H9 (cell line): ENCODE data around the gene HMGA1. TPM values are rescaled to one million over a fixed set of nuclear protein-coding genes. Genes with fewer than 3 reads are reported as not detected.
A peak's percentile ranks its signal among the peaks of the same experiment; 100 is the strongest.

Experiments
- DNase-seq: peaks from one replicate; pipeline ENCODE4 v3.0.0-alpha.2; 2017
- H2AFZ ChIP-seq: one replicate; pipeline ENCODE4 v1.6.1; 2013; ENCODE audit warnings: mild to moderate bottlenecking, low read length, control low read depth, moderate library complexity
- H2AK5ac ChIP-seq: 2 replicates; pipeline ENCODE4 v1.6.1; 2013; ENCODE audit warnings: low read length, control low read depth, mixed read lengths; ENCODE audit not compliant: insufficient read length
- H2BK120ac ChIP-seq: one replicate; pipeline ENCODE4 v1.6.1; 2013; ENCODE audit warnings: low read depth, mild to moderate bottlenecking, low read length, control low read depth, inconsistent platforms; ENCODE audit not compliant: poor library complexity, severe bottlenecking
- H2BK12ac ChIP-seq: 2 replicates; pipeline ENCODE4 v1.6.1; 2013; ENCODE audit warnings: low read length, control low read depth, mixed read lengths, low read depth; ENCODE audit not compliant: insufficient read length
- H2BK15ac ChIP-seq: 2 replicates; pipeline ENCODE4 v1.6.1; 2013; ENCODE audit warnings: low read depth, low read length, control low read depth
- H2BK20ac ChIP-seq: one replicate; pipeline ENCODE4 v1.6.1; 2013; ENCODE audit warnings: low read depth, mild to moderate bottlenecking, low read length, control low read depth, inconsistent platforms; ENCODE audit not compliant: poor library complexity, severe bottlenecking
- H2BK5ac ChIP-seq: 2 replicates; pipeline ENCODE4 v1.6.1; 2013; ENCODE audit warnings: low read length, control low read depth, mixed read lengths; ENCODE audit not compliant: insufficient read length
- H3K14ac ChIP-seq: 2 replicates; pipeline ENCODE4 v1.6.1; 2013; ENCODE audit warnings: low read length, control low read depth; ENCODE audit not compliant: insufficient read depth
- H3K18ac ChIP-seq: 2 replicates; pipeline ENCODE4 v1.6.1; 2013; ENCODE audit warnings: low read depth, mild to moderate bottlenecking, mixed read lengths, low read length, control low read depth; ENCODE audit not compliant: insufficient read length
- H3K23ac ChIP-seq: 2 replicates; pipeline ENCODE4 v1.6.1; 2013; ENCODE audit warnings: low read length, control low read depth, mixed read lengths, low read depth; ENCODE audit not compliant: insufficient read length
- H3K23me2 ChIP-seq: 2 replicates; pipeline ENCODE4 v1.6.1; 2013; ENCODE audit warnings: low read depth, mild to moderate bottlenecking, mixed read lengths, low read length, control low read depth; ENCODE audit not compliant: insufficient read length, poor library complexity, severe bottlenecking
- H3K27ac ChIP-seq: 2 replicates; pipeline ENCODE4 v1.5.1; 2013; ENCODE audit warnings: low read length, control low read depth, mixed read lengths, low read depth; ENCODE audit not compliant: insufficient read length
- H3K27me3 ChIP-seq: 2 replicates; pipeline ENCODE4 v1.6.1; 2013; ENCODE audit warnings: low read length, control low read depth, inconsistent platforms; ENCODE audit not compliant: insufficient read depth
- H3K4ac ChIP-seq: 2 replicates; pipeline ENCODE4 v1.6.1; 2013; ENCODE audit warnings: low read depth, mild to moderate bottlenecking, control low read depth, inconsistent platforms, low read length, moderate library complexity
- H3K4me1 ChIP-seq: 2 replicates; pipeline ENCODE4 v1.6.1; 2013; ENCODE audit warnings: low read length, control low read depth, inconsistent platforms; ENCODE audit not compliant: insufficient read depth
- H3K4me2 ChIP-seq: 2 replicates; pipeline ENCODE4 v1.6.1; 2013; ENCODE audit warnings: low read length, control low read depth, mixed read lengths; ENCODE audit not compliant: insufficient read length, insufficient read depth
- H3K56ac ChIP-seq: 2 replicates; pipeline ENCODE4 v1.6.1; 2013; ENCODE audit warnings: low read depth, mild to moderate bottlenecking, mixed read lengths, low read length, control low read depth; ENCODE audit not compliant: insufficient read length
- H3K79me1 ChIP-seq: 2 replicates; pipeline ENCODE4 v1.6.1; 2013; ENCODE audit warnings: low read depth, mild to moderate bottlenecking, moderate library complexity, low read length, control low read depth, inconsistent platforms; ENCODE audit not compliant: insufficient read depth, poor library complexity, severe bottlenecking
- H3K79me2 ChIP-seq: 2 replicates; pipeline ENCODE4 v1.6.1; 2013; ENCODE audit warnings: low read length, control low read depth, inconsistent platforms; ENCODE audit not compliant: insufficient read depth
- H3K9ac ChIP-seq: 2 replicates; pipeline ENCODE4 v1.6.1; 2013; ENCODE audit warnings: low read length, control low read depth, mixed read lengths; ENCODE audit not compliant: insufficient read length; ENCODE audit errors: extremely low read depth
- H3K9me3 ChIP-seq: one replicate; pipeline ENCODE4 v1.6.1; 2013; ENCODE audit warnings: low read depth, low read length, inconsistent platforms; ENCODE audit not compliant: control insufficient read depth
- H3T11ph ChIP-seq: one replicate; pipeline ENCODE4 v1.6.1; 2013; ENCODE audit warnings: mild to moderate bottlenecking, low read length, control low read depth, inconsistent platforms
- H4K20me1 ChIP-seq: one replicate; pipeline ENCODE4 v1.6.1; 2013; ENCODE audit not compliant: control insufficient read depth, insufficient read length, insufficient read depth
- H4K5ac ChIP-seq: 2 replicates; pipeline ENCODE4 v1.6.1; 2013; ENCODE audit warnings: low read depth, mild to moderate bottlenecking, mixed read lengths, low read length, control low read depth; ENCODE audit not compliant: insufficient read length
- H4K8ac ChIP-seq: replicated peaks from 2 replicates; pipeline ENCODE4 v1.6.1; 2013; ENCODE audit warnings: low read length, control low read depth, mixed read lengths, low read depth; ENCODE audit not compliant: insufficient read length
- H4K91ac ChIP-seq: 2 replicates; pipeline ENCODE4 v1.6.1; 2013; ENCODE audit warnings: low read depth, mild to moderate bottlenecking, moderate library complexity, mixed read lengths, low read length, control low read depth; ENCODE audit not compliant: insufficient read length
- H3K27ac Mint-ChIP-seq, 3 experiments: 2 replicates in 2 of 3; 3 replicates in 1 of 3; pipeline ENCODE4 v1.8.0; 2020 to 2021; ENCODE audit warnings: mixed read lengths in 3 of 3, mild to moderate bottlenecking in 1 of 3, moderate library complexity in 1 of 3
- H3K27me3 Mint-ChIP-seq: 2 replicates; pipeline ENCODE4 v1.8.0; 2021; ENCODE audit warnings: low read depth, mild to moderate bottlenecking, moderate library complexity, mixed read lengths
- H3K36me3 Mint-ChIP-seq, 3 experiments: 2 replicates in 2 of 3; 3 replicates in 1 of 3; pipeline ENCODE4 v1.8.0; 2020 to 2021; ENCODE audit warnings: low read depth in 3 of 3, mixed read lengths in 3 of 3; ENCODE audit not compliant: insufficient read depth in 1 of 3
- H3K4me1 Mint-ChIP-seq, 2 experiments: 2 replicates each; pipeline ENCODE4 v1.8.0; 2020; ENCODE audit warnings: mixed read lengths in 2 of 2
- H3K4me3 Mint-ChIP-seq, 2 experiments: 2 replicates in 1 of 2; 3 replicates in 1 of 2; pipeline ENCODE4 v1.8.0; 2020 to 2021; ENCODE audit warnings: mild to moderate bottlenecking in 2 of 2, mixed read lengths in 2 of 2, moderate library complexity in 1 of 2
- H3K9me3 Mint-ChIP-seq, 2 experiments: 2 replicates in 1 of 2; 3 replicates in 1 of 2; pipeline ENCODE4 v1.8.0; 2020; ENCODE audit warnings: mild to moderate bottlenecking in 2 of 2, mixed read lengths in 2 of 2, moderate library complexity in 1 of 2
- whole genome bisulfite sequencing: extraction: QIAGEN DNeasy Blood & Tissue Kit; methylation state at CpG from one replicate; pipeline ENCODE4 v1.1.7; 2013; ENCODE audit warnings: missing lambda C conversion rate, low lambda C conversion rate, mixed read lengths; ENCODE audit not compliant: insufficient read length; ENCODE audit errors: extremely low coverage; 5-methylcytosine and 5-hydroxymethylcytosine counted together
- total RNA-seq: library from RNA; stranded (reverse); gene quantifications from 2 replicates; pipeline ENCODE4 v1.2.1, GENCODE V29; 2021
- TF ChIP-seq, protein P1 (sequence below): fragments of 200-600 bp; sonication (generic); conservative IDR thresholded peaks from 3 replicates; pipeline ENCODE4 v1.8.0; 2021; ENCODE audit warnings: antibody characterized with exemption, mild to moderate bottlenecking

HMGA1 gene
- total RNA-seq, 1 experiment from 2014 or later: 2,116 TPM

DNA sequence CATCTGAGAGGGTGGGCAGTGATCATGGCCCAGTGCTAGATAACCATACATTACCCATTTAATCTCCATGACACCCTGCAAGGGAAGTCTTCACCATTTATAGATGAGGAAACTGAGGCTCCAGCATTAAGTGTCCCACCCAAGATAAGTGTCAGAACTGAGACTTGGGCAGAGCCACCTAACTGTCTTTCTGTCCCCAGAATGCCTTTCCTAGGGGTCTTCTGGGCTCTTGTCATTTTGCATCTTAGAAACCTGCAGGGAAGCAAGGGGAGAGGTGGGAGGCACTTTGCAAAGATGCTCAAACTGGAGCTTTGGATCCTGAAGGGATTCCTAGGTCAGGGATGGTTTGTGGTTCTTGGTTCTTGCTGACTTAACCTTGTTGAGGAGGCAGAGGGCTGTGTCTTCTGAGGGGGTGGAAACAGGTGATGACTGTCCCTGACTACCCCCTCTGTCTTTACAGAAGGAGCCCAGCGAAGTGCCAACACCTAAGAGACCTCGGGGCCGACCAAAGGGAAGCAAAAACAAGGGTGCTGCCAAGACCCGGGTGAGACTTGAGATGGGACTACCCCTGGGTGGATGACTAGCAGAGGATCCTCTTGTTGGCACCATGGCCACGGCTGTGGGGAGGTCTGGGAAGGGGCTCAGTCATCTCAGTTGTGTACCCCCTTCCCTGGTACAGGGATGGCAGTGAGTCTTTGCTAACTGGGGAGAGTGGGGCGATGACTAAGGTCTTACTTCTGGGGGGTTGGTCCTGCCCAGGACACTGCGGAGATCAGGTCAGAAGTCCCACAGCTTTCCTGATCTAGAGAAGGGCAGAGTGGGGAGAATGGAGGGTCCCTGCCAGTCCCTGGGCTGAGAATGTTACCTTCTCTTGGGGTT, 5.8 kb downstream of the HMGA1 start:
- no peak overlapping the region for H2BK120ac ChIP-seq
- H3K4ac ChIP-seq: no peak overlapping the region
- no peak overlapping the region for H2AFZ ChIP-seq
- H3K18ac ChIP-seq: no peak overlapping the region
- H3K56ac ChIP-seq: no peak overlapping the region
- H3K27me3 ChIP-seq: no peaks in the 10 kb centered on the region
- no peaks in the 10 kb centered on the region for H3K9me3 ChIP-seq
- no peak overlapping the region for H4K8ac ChIP-seq
- H2BK12ac ChIP-seq: no peak overlapping the region
- peaks cover 6% of the 10 kb centered on the region for H3K4me1 ChIP-seq
- peak overlapping the region; percentile 21 to 57; a peak in 4 of 5 replicates for H3K4me3 Mint-ChIP-seq
- H3K27me3 Mint-ChIP-seq: peaks cover 4% of the 10 kb centered on the region; the same call in 1 of the 2 replicates
- H3K27ac ChIP-seq: no peak overlapping the region
- no peak overlapping the region for H2BK5ac ChIP-seq
- H3K4me2 ChIP-seq: no peak overlapping the region
- no peak overlapping the region for H4K5ac ChIP-seq
- no peaks in the 10 kb centered on the region; a peak in 1 of 5 replicates for H3K9me3 Mint-ChIP-seq
- no peak overlapping the region for H3T11ph ChIP-seq
- H3K27ac Mint-ChIP-seq: peak overlapping the region; percentile 55 to 95 (median 73); a peak in 5 of 7 replicates
- H3K14ac ChIP-seq: no peak overlapping the region
- peaks cover 4% of the 10 kb centered on the region for H3K23me2 ChIP-seq
- H3K23ac ChIP-seq: no peak overlapping the region
- H3K36me3 Mint-ChIP-seq: peaks cover 60 to 82% (median 72%) of the 10 kb centered on the region in 3 experiments
- H3K4me1 Mint-ChIP-seq: peaks cover 55 to 76% of the 10 kb centered on the region in 2 experiments
- H2BK15ac ChIP-seq: no peak overlapping the region
- TF ChIP-seq, protein P1, sequence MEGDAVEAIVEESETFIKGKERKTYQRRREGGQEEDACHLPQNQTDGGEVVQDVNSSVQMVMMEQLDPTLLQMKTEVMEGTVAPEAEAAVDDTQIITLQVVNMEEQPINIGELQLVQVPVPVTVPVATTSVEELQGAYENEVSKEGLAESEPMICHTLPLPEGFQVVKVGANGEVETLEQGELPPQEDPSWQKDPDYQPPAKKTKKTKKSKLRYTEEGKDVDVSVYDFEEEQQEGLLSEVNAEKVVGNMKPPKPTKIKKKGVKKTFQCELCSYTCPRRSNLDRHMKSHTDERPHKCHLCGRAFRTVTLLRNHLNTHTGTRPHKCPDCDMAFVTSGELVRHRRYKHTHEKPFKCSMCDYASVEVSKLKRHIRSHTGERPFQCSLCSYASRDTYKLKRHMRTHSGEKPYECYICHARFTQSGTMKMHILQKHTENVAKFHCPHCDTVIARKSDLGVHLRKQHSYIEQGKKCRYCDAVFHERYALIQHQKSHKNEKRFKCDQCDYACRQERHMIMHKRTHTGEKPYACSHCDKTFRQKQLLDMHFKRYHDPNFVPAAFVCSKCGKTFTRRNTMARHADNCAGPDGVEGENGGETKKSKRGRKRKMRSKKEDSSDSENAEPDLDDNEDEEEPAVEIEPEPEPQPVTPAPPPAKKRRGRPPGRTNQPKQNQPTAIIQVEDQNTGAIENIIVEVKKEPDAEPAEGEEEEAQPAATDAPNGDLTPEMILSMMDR: no peak
- no peak for DNase-seq
- no peak overlapping the region for H2BK20ac ChIP-seq
- H3K9ac ChIP-seq: no peak overlapping the region
- H4K91ac ChIP-seq: no peak overlapping the region
- no peaks in the 10 kb centered on the region for H4K20me1 ChIP-seq
- WGBS: no CpG with 5 or more reads among the region's 7 CpGs
- peaks cover 35% of the 10 kb centered on the region; the same call in 1 of the 2 replicates for H3K79me2 ChIP-seq
- no peak overlapping the region for H2AK5ac ChIP-seq
- peaks cover 9% of the 10 kb centered on the region for H3K79me1 ChIP-seq
